H1 (cell line): Measurements from ENCODE around the gene FBLN2. TPM values are rescaled to one million over a fixed set of nuclear protein-coding genes. Genes with fewer than 3 reads are reported as not detected.

Experiments used
- CTCF ChIA-PET: fragments of 300-600 bp; sonication (Branson Sonifier 250); formaldehyde crosslinking; loops from one replicate; lab custom pipeline; 2021; ENCODE audit not compliant: partially characterized antibody; lab: Charles Lee
- POLR2A ChIA-PET: fragments of 300-600 bp; sonication (Branson Sonifier 250); formaldehyde crosslinking; loops from one replicate; lab custom pipeline; 2021; ENCODE audit warnings: inconsistent platforms; ENCODE audit not compliant: partially characterized antibody; lab: Charles Lee
- DNase-seq, 2 experiments: peaks; one replicate each; pipeline versions ENCODE4 v3.0.0 to v3.0.0-alpha.2; 2010 to 2022; ENCODE audit warnings: low spot score in 2 of 2, low read depth in 1 of 2, mixed read lengths in 1 of 2
- FAIRE-seq: peaks from 2 replicates; lab custom pipeline; 2011; peaks lifted over from hg19 to GRCh38; lab: Jason Lieb, UNC
- H2AFZ ChIP-seq: 2 replicates; pipeline ENCODE4 v1.8.1; 2012; ENCODE audit warnings: low read length, inconsistent platforms
- H2AK5ac ChIP-seq: 2 replicates; pipeline ENCODE4 v1.6.1; 2013; ENCODE audit warnings: low read depth, low read length
- H2BK120ac ChIP-seq: replicated peaks from 2 replicates; pipeline ENCODE3; 2013; ENCODE audit warnings: low read depth, low read length, inconsistent platforms
- H2BK12ac ChIP-seq: 2 replicates; pipeline ENCODE4 v1.6.1; 2013; ENCODE audit warnings: low read depth, low read length
- H2BK15ac ChIP-seq: 2 replicates; pipeline ENCODE4 v1.6.1; 2013; ENCODE audit warnings: low read length
- H2BK20ac ChIP-seq: 2 replicates; pipeline ENCODE4 v1.6.1; 2013; ENCODE audit warnings: low read length
- H2BK5ac ChIP-seq: 2 replicates; pipeline ENCODE4 v1.6.1; 2013; ENCODE audit warnings: low read depth, low read length
- H3K14ac ChIP-seq: 2 replicates; pipeline ENCODE4 v1.6.1; 2013; ENCODE audit warnings: inconsistent platforms; ENCODE audit not compliant: insufficient read length
- H3K18ac ChIP-seq: 2 replicates; pipeline ENCODE4 v1.6.1; 2013; ENCODE audit warnings: low read length; ENCODE audit errors: extremely low read depth
- H3K23ac ChIP-seq: 2 replicates; pipeline ENCODE4 v1.6.1; 2013; ENCODE audit warnings: inconsistent platforms; ENCODE audit not compliant: insufficient read length
- H3K23me2 ChIP-seq: 2 replicates; pipeline ENCODE4 v1.6.1; 2013; ENCODE audit warnings: low read depth, low read length
- H3K27ac ChIP-seq: 2 replicates; pipeline ENCODE4 v1.6.1; 2011; ENCODE audit warnings: low read depth, low read length, inconsistent platforms
- H3K27me3 ChIP-seq, 4 experiments: replicated peaks in 1 of 4; 1 replicate in 1 of 4; 2 replicates in 3 of 4; pipeline versions ENCODE4 v1.6.1 to v1.8.1; 2011 to 2013; ENCODE audit warnings: low read length in 3 of 4, mild to moderate bottlenecking in 3 of 4, inconsistent platforms in 2 of 4, mixed read lengths in 2 of 4, moderate library complexity in 1 of 4; ENCODE audit not compliant: control insufficient read depth in 3 of 4, insufficient read depth in 3 of 4; ENCODE audit errors: extremely low read depth in 1 of 4
- H3K36me3 ChIP-seq, 4 experiments: 2 replicates each; pipeline versions ENCODE4 v1.6.1 to v1.8.1; 2011 to 2013; ENCODE audit warnings: mild to moderate bottlenecking in 4 of 4, low read length in 3 of 4, moderate library complexity in 2 of 4, control low read depth in 1 of 4, inconsistent platforms in 1 of 4; ENCODE audit not compliant: insufficient read depth in 4 of 4, control insufficient read depth in 2 of 4
- H3K4ac ChIP-seq: replicated peaks from 2 replicates; pipeline ENCODE3; 2013; ENCODE audit warnings: low read length, low read depth, mixed read lengths, inconsistent platforms; ENCODE audit not compliant: insufficient read length
- H3K4me1 ChIP-seq, 4 experiments: replicated peaks in 1 of 4; 1 replicate in 1 of 4; 2 replicates in 3 of 4; pipeline versions ENCODE4 v1.6.1 to v1.8.1; 2011 to 2013; ENCODE audit warnings: low read length in 3 of 4, inconsistent platforms in 2 of 4, mixed read lengths in 1 of 4; ENCODE audit not compliant: insufficient read depth in 4 of 4, control insufficient read depth in 3 of 4
- H3K4me2 ChIP-seq, 2 experiments: 2 replicates each; pipeline versions ENCODE4 v1.6.1 to v1.8.1; 2011 to 2013; ENCODE audit warnings: low read depth in 2 of 2, low read length in 2 of 2, control low read depth in 1 of 2, inconsistent platforms in 1 of 2, mild to moderate bottlenecking in 1 of 2; ENCODE audit not compliant: insufficient read depth in 1 of 2
- H3K4me3 ChIP-seq, 4 experiments: fragments of 200-600, 300-600 bp in 1 of 4; sonication (generic), shearing (Covaris generic), sonication (Bioruptor Twin) in 1 of 4; 2 replicates each; pipeline versions ENCODE4 v1.5.1 to v1.8.1; 2011 to 2016; ENCODE audit warnings: low read length in 4 of 4, low read depth in 3 of 4, control low read depth in 2 of 4, inconsistent platforms in 2 of 4, mild to moderate bottlenecking in 2 of 4, mixed read lengths in 1 of 4, moderate library complexity in 1 of 4; ENCODE audit not compliant: insufficient read depth in 2 of 4; ENCODE audit errors: extremely low read depth in 1 of 4
- H3K56ac ChIP-seq: replicated peaks from 2 replicates; pipeline ENCODE3; 2013; ENCODE audit warnings: low read depth, mild to moderate bottlenecking, mixed read lengths, low read length, inconsistent platforms; ENCODE audit not compliant: insufficient read length
- H3K79me1 ChIP-seq: 2 replicates; pipeline ENCODE4 v1.6.1; 2013; ENCODE audit warnings: low read depth, low read length, control low read depth
- H3K79me2 ChIP-seq, 2 experiments: 2 replicates each; pipeline versions ENCODE4 v1.6.1 to v1.8.1; 2012 to 2013; ENCODE audit warnings: low read length in 2 of 2, mild to moderate bottlenecking in 2 of 2, inconsistent platforms in 1 of 2; ENCODE audit not compliant: insufficient read depth in 2 of 2, control insufficient read depth in 1 of 2
- H3K9ac ChIP-seq, 4 experiments: replicated peaks in 1 of 4; 1 replicate in 1 of 4; 2 replicates in 3 of 4; pipeline versions ENCODE4 v1.6.1 to v1.8.1; 2011 to 2013; ENCODE audit warnings: low read depth in 3 of 4, low read length in 3 of 4, control low read depth in 2 of 4, mild to moderate bottlenecking in 2 of 4, moderate library complexity in 2 of 4, inconsistent platforms in 1 of 4; ENCODE audit errors: extremely low read depth in 1 of 4
- H3K9me3 ChIP-seq, 2 experiments: 2 replicates each; pipeline versions ENCODE4 v1.6.1 to v1.8.1; 2012 to 2013; ENCODE audit warnings: mild to moderate bottlenecking in 2 of 2, moderate library complexity in 2 of 2, control low read depth in 1 of 2, inconsistent platforms in 1 of 2, low read depth in 1 of 2, low read length in 1 of 2, mixed read lengths in 1 of 2; ENCODE audit not compliant: insufficient read depth in 2 of 2
- H4K20me1 ChIP-seq, 2 experiments: replicated peaks in 1 of 2; 2 replicates each; pipeline versions ENCODE3 to v1.8.1; 2011 to 2013; ENCODE audit warnings: inconsistent platforms in 2 of 2, low read length in 2 of 2, mild to moderate bottlenecking in 1 of 2; ENCODE audit not compliant: insufficient read depth in 2 of 2, control insufficient read depth in 1 of 2
- H4K5ac ChIP-seq: 2 replicates; pipeline ENCODE4 v1.6.1; 2013; ENCODE audit warnings: low read length, low read depth, mixed read lengths, inconsistent platforms; ENCODE audit not compliant: insufficient read length
- H4K8ac ChIP-seq: 2 replicates; pipeline ENCODE4 v1.8.0; 2013; ENCODE audit warnings: mild to moderate bottlenecking, moderate library complexity, low read length, inconsistent platforms; ENCODE audit not compliant: insufficient read depth; ENCODE audit errors: extremely low read depth
- H4K91ac ChIP-seq: replicated peaks from 2 replicates; pipeline ENCODE3; 2013; ENCODE audit warnings: low read length, mixed read lengths, inconsistent platforms; ENCODE audit not compliant: insufficient read length
- ATF2 ChIP-seq: IDR thresholded peaks from 2 replicates; pipeline ENCODE4 v1.6.1; 2012; ENCODE audit warnings: low read length, inconsistent platforms
- EZH2 ChIP-seq: fragments of 200-600 bp; sonication (generic); IDR thresholded peaks from 2 replicates; pipeline ENCODE4 v1.7.1; 2012; ENCODE audit warnings: low read depth, mild to moderate bottlenecking, moderate library complexity, low read length, inconsistent platforms; ENCODE audit not compliant: severe bottlenecking
- HDAC2 ChIP-seq, 2 experiments: fragments of 300-600 bp in 1 of 2; sonication (generic) in 1 of 2; IDR thresholded peaks; 2 replicates each; pipeline ENCODE4 v1.6.1; 2011 to 2012; ENCODE audit warnings: low read depth in 2 of 2, low read length in 2 of 2, mild to moderate bottlenecking in 2 of 2, moderate library complexity in 2 of 2, borderline replicate concordance in 1 of 2, inconsistent platforms in 1 of 2
- HDAC6 ChIP-seq: IDR thresholded peaks from one replicate; pipeline ENCODE4 v1.7.1; 2012; ENCODE audit warnings: low read depth, mild to moderate bottlenecking, inconsistent platforms, low read length, moderate library complexity
- JUN ChIP-seq: IDR thresholded peaks from 2 replicates; pipeline ENCODE4 v1.6.1; 2011; ENCODE audit warnings: low read depth, mild to moderate bottlenecking, improper control_type of control experiment, low read length
- KDM1A ChIP-seq: fragments of 200-600, 300-600 bp; sonication (generic); IDR thresholded peaks from 2 replicates; pipeline ENCODE4 v1.7.1; 2016; ENCODE audit warnings: mild to moderate bottlenecking, low read length, borderline replicate concordance
- POLR2A ChIP-seq, 2 experiments: IDR thresholded peaks; 1 replicate in 1 of 2; 2 replicates in 1 of 2; pipeline ENCODE4 v1.6.1; 2011; ENCODE audit warnings: low read depth in 2 of 2, low read length in 2 of 2, mild to moderate bottlenecking in 2 of 2; ENCODE audit errors: control extremely low read depth in 1 of 2
- SIX5 ChIP-seq: IDR thresholded peaks from 2 replicates; pipeline ENCODE4 v1.6.1; 2011; ENCODE audit warnings: mild to moderate bottlenecking, low read depth, low read length
- TAF1 ChIP-seq: IDR thresholded peaks from 2 replicates; pipeline ENCODE4 v1.6.1; 2011; ENCODE audit warnings: mild to moderate bottlenecking, low read depth, low read length
- TAF7 ChIP-seq: optimal IDR thresholded peaks from 2 replicates; pipeline ENCODE3; 2011; ENCODE audit warnings: low read depth, mild to moderate bottlenecking, inconsistent platforms, low read length, moderate library complexity, borderline replicate concordance
- WGBS, 2 experiments: shearing (Covaris generic) in 1 of 2; methylation state at CpG; one replicate each; pipeline versions ENCODE4 v1.1.6 to v1.1.7; 2013 to 2015; ENCODE audit warnings: low lambda C conversion rate in 2 of 2, mixed read lengths in 2 of 2, inconsistent platforms in 1 of 2, low coverage in 1 of 2, missing lambda C conversion rate in 1 of 2; ENCODE audit not compliant: insufficient replicate concordance in 2 of 2, insufficient coverage in 1 of 2, insufficient read length in 1 of 2; ENCODE audit errors: extremely low coverage in 1 of 2, missing lambda C conversion rate in 1 of 2; 5-methylcytosine and 5-hydroxymethylcytosine counted together
- polyA plus RNA-seq, 7 experiments: library from polyadenylated mRNA; depleted of rRNA in 3 of 7; stranded (reverse) in 5 of 7; unstranded in 2 of 7; fragments of >200 nt in 5 of 7; fragments of 200-250 nt in 2 of 7; gene quantifications; 1 replicate in 5 of 7; 2 replicates in 1 of 7; 4 replicates in 1 of 7; pipeline versions ENCODE4 v1.2.1 to v1.2.3, GENCODE V29; 2011 to 2013; ENCODE audit warnings: missing spikeins in 2 of 7, mixed read lengths in 2 of 7
- total RNA-seq: library from RNA; stranded (reverse); fragmentation: NEBNext Ultra II Directional; extraction: Animal tissue kit (Norgen Biotek cat#: 25700); gene quantifications from 2 replicates; pipeline ENCODE4 v1.2.1, GENCODE V29; 2021
- TF ChIP-seq, protein P1 (sequence below): IDR thresholded peaks from 2 replicates; pipeline ENCODE4 v1.6.1; 2012; ENCODE audit warnings: inconsistent platforms
- TF ChIP-seq, protein P2 (sequence below): IDR thresholded peaks from 2 replicates; pipeline ENCODE4 v1.6.1; 2012; ENCODE audit warnings: inconsistent platforms

Gene FBLN2
- total and polyA plus RNA-seq, 2 of the 8 experiments (the other 6 are each of a cell fraction or from before 2014, with no cell fraction given): 17.4 to 24.2 TPM

- Histone ChIP-seq H3K4ac (no peak overlapping the region), H2BK20ac (no peak overlapping the region), H2AK5ac (no peak overlapping the region), H3K9me3 (no peaks in the 10 kb centered on the region), H3K14ac (no peak overlapping the region), H2BK12ac (no peak overlapping the region), H3K36me3 (no peaks in the 10 kb centered on the region), H3K27ac (no peak overlapping the region), H3K27me3 (no peaks in the 10 kb centered on the region), H3K4me2 (no peak overlapping the region), H3K79me1 (no peaks in the 10 kb centered on the region), H3K18ac (no peak overlapping the region), H2BK5ac (no peak overlapping the region), H3K4me1 (no peaks in the 10 kb centered on the region), H3K79me2 (no peaks in the 10 kb centered on the region), H4K5ac (no peak overlapping the region), H3K56ac (no peak overlapping the region), H3K4me3 (no peak overlapping the region), H4K8ac (no peak overlapping the region), H3K23me2 (no peaks in the 10 kb centered on the region), H3K9ac (no peak overlapping the region), H2BK15ac (no peak overlapping the region), H2AFZ (no peak overlapping the region), H3K23ac (no peak overlapping the region), H4K20me1 (no peaks in the 10 kb centered on the region), H2BK120ac (no peak overlapping the region), H4K91ac (no peak overlapping the region)
- DNase-seq (no peak), FAIRE-seq (no peak)
- 100% methylated on average over 1 of the region's 1 CpG; no CpG with 5 or more reads in 1 of the 2 experiments for WGBS, 2 experiments
- CTCF ChIA-PET: interaction anchor here (1.0 to 34.9 kb wide), 7 partner anchors 9 to 214 kb away, joined by 3 to 765 read pairs (median 4); partner anchors contain the start of gene WNT7A
- POLR2A ChIA-PET: no interaction called here
- TF ChIP-seq EZH2 (no peak), POLR2A (IDR thresholded peaks at IDR 0.05; ENCODE audit: control extremely low read depth in 1 of 2, low read depth in 2 of 2, low read length in 2 of 2) (no peak), ATF2 (no peak), SIX5 (no peak), TAF7 (no peak), KDM1A (no peak), JUN (no peak), HDAC6 (no peak), HDAC2 (IDR thresholded peaks at IDR 0.05; ENCODE audit: borderline replicate concordance in 1 of 2, low read depth in 2 of 2, low read length in 2 of 2) (no peak), TAF1 (no peak)
- TF ChIP-seq, protein P1, sequence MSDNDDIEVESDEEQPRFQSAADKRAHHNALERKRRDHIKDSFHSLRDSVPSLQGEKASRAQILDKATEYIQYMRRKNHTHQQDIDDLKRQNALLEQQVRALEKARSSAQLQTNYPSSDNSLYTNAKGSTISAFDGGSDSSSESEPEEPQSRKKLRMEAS: no peak
- TF ChIP-seq, protein P2, sequence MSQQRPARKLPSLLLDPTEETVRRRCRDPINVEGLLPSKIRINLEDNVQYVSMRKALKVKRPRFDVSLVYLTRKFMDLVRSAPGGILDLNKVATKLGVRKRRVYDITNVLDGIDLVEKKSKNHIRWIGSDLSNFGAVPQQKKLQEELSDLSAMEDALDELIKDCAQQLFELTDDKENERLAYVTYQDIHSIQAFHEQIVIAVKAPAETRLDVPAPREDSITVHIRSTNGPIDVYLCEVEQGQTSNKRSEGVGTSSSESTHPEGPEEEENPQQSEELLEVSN: no peak
Observed at GRCh38 chr3:13669457-13669856, 120.5 kb downstream of the FBLN2 start.
